Measurements from ENCODE around the gene MNT. TPM values are rescaled to one million over a fixed set of nuclear protein-coding genes. Genes with fewer than 3 reads are reported as not detected.

Gene MNT
- total and polyA plus RNA-seq, 4 donors, result 1.7 to 5.0 (median 2.6) TPM

- Histone ChIP-seq H3K4me1 (ENCODE audit: control insufficient read depth in 4 of 4, insufficient read depth in 4 of 4, low read length in 3 of 4) (peaks cover 2 to 13% (median 8%) of the 10 kb centered on the region in 4 donors), H3K36me3 (ENCODE audit: control insufficient read depth in 4 of 4, insufficient read depth in 3 of 4, low read depth in 1 of 4, low read length in 3 of 4) (peaks cover 0 to 14% (median under 1%) of the 10 kb centered on the region in 4 donors), H3K9ac (ENCODE audit: low read depth in 1 of 2, low read length in 2 of 2) (no peak overlapping the region), H3K27me3 (ENCODE audit: control insufficient read depth in 4 of 4, insufficient read depth in 4 of 4, low read length in 3 of 4) (no peaks in the 10 kb centered on the region), H3K9me3 (ENCODE audit: control insufficient read depth in 4 of 4, low read length in 3 of 4) (no peaks in the 10 kb centered on the region), H3K27ac (ENCODE audit: low read depth in 1 of 2, low read length in 2 of 2) (no peak overlapping the region), H3K4me3 (ENCODE audit: low read depth in 1 of 3, low read length in 3 of 3) (no peak overlapping the region)
- no peak for DNase-seq (ENCODE audit: low spot score)
- no peak for TF ChIP-seq CTCF (IDR thresholded peaks at IDR 0.05; ENCODE audit: low read depth, low read length, missing input control)
- TF ChIP-seq JUND (IDR thresholded peaks at IDR 0.05), result no peak
- no peak for TF ChIP-seq FOXA2 (IDR thresholded peaks at IDR 0.05)
- 97% methylated on average over 8 of the region's 8 CpGs for WGBS
These were observed 54.4 kb downstream of the MNT start for GRCh38 chr17:2346475-2346874.

GRCh38 chr17:2344528-2344927 is 56.3 kb downstream of the MNT start:
- Histone ChIP-seq H3K27ac (ENCODE audit: low read depth in 1 of 2, low read length in 2 of 2) (no peak overlapping the region), H3K4me1 (ENCODE audit: control insufficient read depth in 4 of 4, insufficient read depth in 4 of 4, low read length in 3 of 4) (peaks cover 2 to 13% (median 8%) of the 10 kb centered on the region in 4 donors), H3K9ac (ENCODE audit: low read depth in 1 of 2, low read length in 2 of 2) (no peak overlapping the region), H3K36me3 (ENCODE audit: control insufficient read depth in 4 of 4, insufficient read depth in 3 of 4, low read depth in 1 of 4, low read length in 3 of 4) (peaks cover 0 to 14% (median under 1%) of the 10 kb centered on the region in 4 donors), H3K4me3 (ENCODE audit: low read depth in 1 of 3, low read length in 3 of 3) (no peak overlapping the region), H3K9me3 (ENCODE audit: control insufficient read depth in 4 of 4, low read length in 3 of 4) (no peaks in the 10 kb centered on the region), H3K27me3 (ENCODE audit: control insufficient read depth in 4 of 4, insufficient read depth in 4 of 4, low read length in 3 of 4) (no peaks in the 10 kb centered on the region)
- DNase-seq (ENCODE audit: low spot score), result no peak
- no peak for TF ChIP-seq FOXA2 (IDR thresholded peaks at IDR 0.05)
- no peak for TF ChIP-seq REST (IDR thresholded peaks at IDR 0.05)
- TF ChIP-seq HNF4A (conservative IDR thresholded peaks at IDR 0.05), result no peak
- TF ChIP-seq SP1 (IDR thresholded peaks at IDR 0.05), result no peak
- TF ChIP-seq JUND (IDR thresholded peaks at IDR 0.05), result no peak
- TF ChIP-seq GABPA (IDR thresholded peaks at IDR 0.05 in 1 of 2, conservative IDR thresholded peaks at IDR 0.05 in 1 of 2), result no peak
- no peak for TF ChIP-seq ATF3 (IDR thresholded peaks at IDR 0.05)
- TF ChIP-seq EGR1 (IDR thresholded peaks at IDR 0.05; ENCODE audit: low read depth in 2 of 2), result no peak
- TF ChIP-seq FOXA1 (IDR thresholded peaks at IDR 0.05), result no peak
- TF ChIP-seq MAX (IDR thresholded peaks at IDR 0.05), result no peak
- TF ChIP-seq HNF4G (IDR thresholded peaks at IDR 0.05), result no peak
- no peak for TF ChIP-seq TAF1 (conservative IDR thresholded peaks at IDR 0.05)
- TF ChIP-seq NR2F2 (IDR thresholded peaks at IDR 0.05), result no peak
- no peak for TF ChIP-seq RAD21 (IDR thresholded peaks at IDR 0.05)
- WGBS, result 89% methylated on average over 10 of the region's 10 CpGs

Data from liver (tissue), 9 donors.